NCI-H2029 treated with DMSO at 0.1 percent for 48 hours (cell line): Measurements from ENCODE around the gene COL7A1.

Experiments
- DNase-seq: peaks from one replicate; lab custom pipeline; 2025; lab: John Stamatoyannopoulos, UW

The COL7A1 gene

GRCh38 chr3:48591886-48592518 is 3.1 kb downstream of the COL7A1 start:
- no peak for DNase-seq

GRCh38 chr3:48591436-48591835 is 3.7 kb downstream of the COL7A1 start:
- no peak for DNase-seq

- DNase-seq, result no peak
Measured at GRCh38 chr3:48588230-48588629, 6.9 kb downstream of the COL7A1 start.

- no peak for DNase-seq
Measured at GRCh38 chr3:48587686-48588085, 7.4 kb downstream of the COL7A1 start.

- DNase-seq, result no peak
Measured at GRCh38 chr3:48585411-48585810, 9.7 kb downstream of the COL7A1 start.

- DNase-seq, result no peak
Measured at GRCh38 chr3:48584836-48585235, 10.3 kb downstream of the COL7A1 start.

GRCh38 chr3:48581621-48582481 is 13.3 kb downstream of the COL7A1 start:
- no peak for DNase-seq

GRCh38 chr3:48576647-48577046 is 18.5 kb downstream of the COL7A1 start:
- DNase-seq, result no peak

GRCh38 chr3:48575366-48575765 is 19.8 kb downstream of the COL7A1 start:
- no peak for DNase-seq

- no peak for DNase-seq
Measured at GRCh38 chr3:48573973-48574585, 21.1 kb downstream of the COL7A1 start.

- no peak for DNase-seq
Measured at GRCh38 chr3:48572517-48572916, 22.6 kb downstream of the COL7A1 start.

- no peak for DNase-seq
Measured at GRCh38 chr3:48571938-48572337, 23.2 kb downstream of the COL7A1 start.

GRCh38 chr3:48569808-48570450 is 25.2 kb downstream of the COL7A1 start:
- DNase-seq, result no peak

GRCh38 chr3:48569400-48569799 is 25.7 kb downstream of the COL7A1 start:
- DNase-seq, result no peak

- DNase-seq, result no peak
Measured at GRCh38 chr3:48568476-48568875, 26.7 kb downstream of the COL7A1 start.

GRCh38 chr3:48567500-48567899 is 27.6 kb downstream of the COL7A1 start:
- DNase-seq, result no peak

- DNase-seq, result no peak
Measured at GRCh38 chr3:48567090-48567489, 28.0 kb downstream of the COL7A1 start.

GRCh38 chr3:48566401-48566760 is 28.7 kb downstream of the COL7A1 start:
- no peak for DNase-seq

- DNase-seq, result no peak
Measured at GRCh38 chr3:48565591-48566400, 29.3 kb downstream of the COL7A1 start.

GRCh38 chr3:48565186-48565585 is 29.9 kb downstream of the COL7A1 start:
- DNase-seq, result no peak

- no peak for DNase-seq
Measured at GRCh38 chr3:48564667-48565066, 30.5 kb downstream of the COL7A1 start.

- DNase-seq, result no peak
Measured at GRCh38 chr3:48564022-48564421, 31.1 kb downstream of the COL7A1 start.
